ENCODE measurements around the gene OGG1.

GRCh38 chr3:9783954-9784353 is 34.2 kb downstream of the OGG1 start:
- no peak for TF ChIP-seq BACH1 (IDR thresholded peaks at IDR 0.05; ENCODE audit: borderline replicate concordance)
- TF ChIP-seq PBX3 (IDR thresholded peaks at IDR 0.05; ENCODE audit: insufficient replicate concordance, low read depth, low read length) = no peak

Measured in GM12878 (cell line).